ENCODE measurements around the gene ZC3H18.

The ZC3H18 gene

GRCh38 chr16:88540346-88540977 is 29.7 kb upstream of the ZC3H18 start:
- no peak overlapping the region for H3K9ac ChIP-seq (ENCODE audit: low read length)
- no peak for DNase-seq (ENCODE audit: low read depth)
- no peaks in the 10 kb centered on the region for H3K36me3 ChIP-seq (ENCODE audit: control insufficient read depth, insufficient read depth, low read length, severe bottlenecking)
- H3K9me3 ChIP-seq (ENCODE audit: control insufficient read depth, low read length): peaks cover 42% of the 10 kb centered on the region
- H3K4me3 ChIP-seq (ENCODE audit: low read length): no peak overlapping the region
- no peaks in the 10 kb centered on the region for H3K4me1 ChIP-seq (ENCODE audit: control insufficient read depth, insufficient read depth, low read length)
- peaks cover 35% of the 10 kb centered on the region for H3K27me3 ChIP-seq (replicated peaks; ENCODE audit: control insufficient read depth, insufficient read depth, low read length)

GRCh38 chr16:88541831-88542616 is 28.2 kb upstream of the ZC3H18 start:
- Histone ChIP-seq H3K4me1 (ENCODE audit: control insufficient read depth, insufficient read depth, low read length) (no peaks in the 10 kb centered on the region), H3K9me3 (ENCODE audit: control insufficient read depth, low read length) (peaks cover 42% of the 10 kb centered on the region), H3K36me3 (ENCODE audit: control insufficient read depth, insufficient read depth, low read length, severe bottlenecking) (no peaks in the 10 kb centered on the region), H3K9ac (ENCODE audit: low read length) (no peak overlapping the region), H3K27me3 (replicated peaks; ENCODE audit: control insufficient read depth, insufficient read depth, low read length) (peaks cover 35% of the 10 kb centered on the region), H3K4me3 (ENCODE audit: low read length) (no peak overlapping the region)
- no peak for DNase-seq (ENCODE audit: low read depth)

GRCh38 chr16:88543230-88543813 is 26.9 kb upstream of the ZC3H18 start:
- H3K4me1 ChIP-seq (ENCODE audit: control insufficient read depth, insufficient read depth, low read length): no peaks in the 10 kb centered on the region
- H3K36me3 ChIP-seq (ENCODE audit: control insufficient read depth, insufficient read depth, low read length, severe bottlenecking): no peaks in the 10 kb centered on the region
- no peak overlapping the region for H3K4me3 ChIP-seq (ENCODE audit: low read length)
- H3K9me3 ChIP-seq (ENCODE audit: control insufficient read depth, low read length): peaks cover 42% of the 10 kb centered on the region
- H3K9ac ChIP-seq (ENCODE audit: low read length): no peak overlapping the region
- no peak for DNase-seq (ENCODE audit: low read depth)
- peaks cover 38% of the 10 kb centered on the region for H3K27me3 ChIP-seq (replicated peaks; ENCODE audit: control insufficient read depth, insufficient read depth, low read length)

GRCh38 chr16:88545781-88546180 is 24.4 kb upstream of the ZC3H18 start:
- Histone ChIP-seq H3K9me3 (ENCODE audit: control insufficient read depth, low read length) (peaks cover 42% of the 10 kb centered on the region), H3K36me3 (ENCODE audit: control insufficient read depth, insufficient read depth, low read length, severe bottlenecking) (no peaks in the 10 kb centered on the region), H3K4me3 (ENCODE audit: low read length) (no peak overlapping the region), H3K4me1 (ENCODE audit: control insufficient read depth, insufficient read depth, low read length) (no peaks in the 10 kb centered on the region), H3K27me3 (replicated peaks; ENCODE audit: control insufficient read depth, insufficient read depth, low read length) (peaks cover 28% of the 10 kb centered on the region), H3K9ac (ENCODE audit: low read length) (no peak overlapping the region)
- no peak for DNase-seq (ENCODE audit: low read depth)

- no peak overlapping the region for H3K4me3 ChIP-seq (ENCODE audit: low read length)
- H3K27me3 ChIP-seq (replicated peaks; ENCODE audit: control insufficient read depth, insufficient read depth, low read length): peaks cover 25% of the 10 kb centered on the region
- no peak for DNase-seq (ENCODE audit: low read depth)
- H3K9ac ChIP-seq (ENCODE audit: low read length): no peak overlapping the region
- peaks cover 18% of the 10 kb centered on the region for H3K9me3 ChIP-seq (ENCODE audit: control insufficient read depth, low read length)
- H3K36me3 ChIP-seq (ENCODE audit: control insufficient read depth, insufficient read depth, low read length, severe bottlenecking): no peaks in the 10 kb centered on the region
- no peaks in the 10 kb centered on the region for H3K4me1 ChIP-seq (ENCODE audit: control insufficient read depth, insufficient read depth, low read length)
Measured at GRCh38 chr16:88548131-88548874, 21.9 kb upstream of the ZC3H18 start.

GRCh38 chr16:88548985-88549384 is 21.2 kb upstream of the ZC3H18 start:
- H3K27me3 ChIP-seq (replicated peaks; ENCODE audit: control insufficient read depth, insufficient read depth, low read length): peaks cover 30% of the 10 kb centered on the region
- H3K4me1 ChIP-seq (ENCODE audit: control insufficient read depth, insufficient read depth, low read length): no peaks in the 10 kb centered on the region
- no peaks in the 10 kb centered on the region for H3K36me3 ChIP-seq (ENCODE audit: control insufficient read depth, insufficient read depth, low read length, severe bottlenecking)
- DNase-seq (ENCODE audit: low read depth): no peak
- H3K4me3 ChIP-seq (ENCODE audit: low read length): no peak overlapping the region
- peaks cover 12% of the 10 kb centered on the region for H3K9me3 ChIP-seq (ENCODE audit: control insufficient read depth, low read length)
- H3K9ac ChIP-seq (ENCODE audit: low read length): no peak overlapping the region

- no peak overlapping the region for H3K4me3 ChIP-seq (ENCODE audit: low read length)
Measured at GRCh38 chr16:88549671-88550245, 20.4 kb upstream of the ZC3H18 start.

GRCh38 chr16:88550246-88550661 is 19.9 kb upstream of the ZC3H18 start:
- H3K4me1 ChIP-seq (ENCODE audit: control insufficient read depth, insufficient read depth, low read length): no peaks in the 10 kb centered on the region

More at GRCh38 chr16:88549671-88550245, 20.4 kb upstream of the ZC3H18 start:
- no peak overlapping the region for H3K9ac ChIP-seq (ENCODE audit: low read length)
- no peaks in the 10 kb centered on the region for H3K4me1 ChIP-seq (ENCODE audit: control insufficient read depth, insufficient read depth, low read length)
- no peak for DNase-seq (ENCODE audit: low read depth)
- peaks cover 7% of the 10 kb centered on the region for H3K9me3 ChIP-seq (ENCODE audit: control insufficient read depth, low read length)
- no peaks in the 10 kb centered on the region for H3K36me3 ChIP-seq (ENCODE audit: control insufficient read depth, insufficient read depth, low read length, severe bottlenecking)
- peaks cover 38% of the 10 kb centered on the region for H3K27me3 ChIP-seq (replicated peaks; ENCODE audit: control insufficient read depth, insufficient read depth, low read length)

GRCh38 chr16:88552166-88552565 is 18.0 kb upstream of the ZC3H18 start:
- H3K4me3 ChIP-seq (ENCODE audit: low read length): no peak overlapping the region
- peaks cover 49% of the 10 kb centered on the region for H3K27me3 ChIP-seq (replicated peaks; ENCODE audit: control insufficient read depth, insufficient read depth, low read length)
- no peaks in the 10 kb centered on the region for H3K9me3 ChIP-seq (ENCODE audit: control insufficient read depth, low read length)
- H3K9ac ChIP-seq (ENCODE audit: low read length): no peak overlapping the region
- DNase-seq (ENCODE audit: low read depth): no peak
- H3K36me3 ChIP-seq (ENCODE audit: control insufficient read depth, insufficient read depth, low read length, severe bottlenecking): no peaks in the 10 kb centered on the region
- no peaks in the 10 kb centered on the region for H3K4me1 ChIP-seq (ENCODE audit: control insufficient read depth, insufficient read depth, low read length)

More at GRCh38 chr16:88550246-88550661, 19.9 kb upstream of the ZC3H18 start:
- H3K9me3 ChIP-seq (ENCODE audit: control insufficient read depth, low read length): peaks cover 2% of the 10 kb centered on the region
- peaks cover 43% of the 10 kb centered on the region for H3K27me3 ChIP-seq (replicated peaks; ENCODE audit: control insufficient read depth, insufficient read depth, low read length)
- no peak overlapping the region for H3K4me3 ChIP-seq (ENCODE audit: low read length)
- H3K36me3 ChIP-seq (ENCODE audit: control insufficient read depth, insufficient read depth, low read length, severe bottlenecking): no peaks in the 10 kb centered on the region
- no peak overlapping the region for H3K9ac ChIP-seq (ENCODE audit: low read length)
- DNase-seq (ENCODE audit: low read depth): no peak

GRCh38 chr16:88552815-88553214 is 17.4 kb upstream of the ZC3H18 start:
- Histone ChIP-seq H3K36me3 (ENCODE audit: control insufficient read depth, insufficient read depth, low read length, severe bottlenecking) (no peaks in the 10 kb centered on the region), H3K4me3 (ENCODE audit: low read length) (no peak overlapping the region), H3K9ac (ENCODE audit: low read length) (no peak overlapping the region), H3K9me3 (ENCODE audit: control insufficient read depth, low read length) (no peaks in the 10 kb centered on the region), H3K27me3 (replicated peaks; ENCODE audit: control insufficient read depth, insufficient read depth, low read length) (peaks cover 55% of the 10 kb centered on the region), H3K4me1 (ENCODE audit: control insufficient read depth, insufficient read depth, low read length) (no peaks in the 10 kb centered on the region)
- DNase-seq (ENCODE audit: low read depth): no peak

All from adipocyte (in vitro differentiated cells).